ENCODE measurements around the gene KPRP. TPM values are rescaled to one million over a fixed set of nuclear protein-coding genes. Genes with fewer than 3 reads are reported as not detected.

The KPRP gene, protein sequence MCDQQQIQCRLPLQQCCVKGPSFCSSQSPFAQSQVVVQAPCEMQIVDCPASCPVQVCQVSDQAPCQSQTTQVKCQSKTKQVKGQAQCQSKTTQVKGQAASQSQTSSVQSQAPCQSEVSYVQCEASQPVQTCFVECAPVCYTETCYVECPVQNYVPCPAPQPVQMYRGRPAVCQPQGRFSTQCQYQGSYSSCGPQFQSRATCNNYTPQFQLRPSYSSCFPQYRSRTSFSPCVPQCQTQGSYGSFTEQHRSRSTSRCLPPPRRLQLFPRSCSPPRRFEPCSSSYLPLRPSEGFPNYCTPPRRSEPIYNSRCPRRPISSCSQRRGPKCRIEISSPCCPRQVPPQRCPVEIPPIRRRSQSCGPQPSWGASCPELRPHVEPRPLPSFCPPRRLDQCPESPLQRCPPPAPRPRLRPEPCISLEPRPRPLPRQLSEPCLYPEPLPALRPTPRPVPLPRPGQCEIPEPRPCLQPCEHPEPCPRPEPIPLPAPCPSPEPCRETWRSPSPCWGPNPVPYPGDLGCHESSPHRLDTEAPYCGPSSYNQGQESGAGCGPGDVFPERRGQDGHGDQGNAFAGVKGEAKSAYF
- total RNA-seq: not detected in 2 replicates

DNA sequence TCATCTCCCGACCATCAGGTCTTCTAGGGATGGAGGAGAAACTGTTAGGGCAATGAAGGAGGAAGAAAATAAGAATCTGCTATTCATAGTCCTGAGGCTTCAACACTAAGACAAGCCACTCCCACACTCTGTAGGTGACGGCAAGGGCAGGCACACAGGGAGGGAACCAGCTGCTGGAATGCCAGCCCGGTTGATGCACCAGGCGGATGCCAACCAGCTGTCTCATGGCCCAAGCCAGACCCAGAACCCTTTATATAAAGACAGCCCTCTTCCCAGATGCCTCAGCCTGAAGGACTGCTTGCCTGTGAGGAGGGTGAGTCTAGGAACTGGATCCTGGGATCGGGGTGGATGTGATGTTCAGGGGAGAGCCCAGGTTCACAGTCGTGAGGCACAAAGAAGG lies at the start of gene KPRP:
KPRP (plus strand) TSS at position 279 of the 400 bp plus-strand sequence. CDS start 1,564 bp downstream, outside the sequence.

DNA sequence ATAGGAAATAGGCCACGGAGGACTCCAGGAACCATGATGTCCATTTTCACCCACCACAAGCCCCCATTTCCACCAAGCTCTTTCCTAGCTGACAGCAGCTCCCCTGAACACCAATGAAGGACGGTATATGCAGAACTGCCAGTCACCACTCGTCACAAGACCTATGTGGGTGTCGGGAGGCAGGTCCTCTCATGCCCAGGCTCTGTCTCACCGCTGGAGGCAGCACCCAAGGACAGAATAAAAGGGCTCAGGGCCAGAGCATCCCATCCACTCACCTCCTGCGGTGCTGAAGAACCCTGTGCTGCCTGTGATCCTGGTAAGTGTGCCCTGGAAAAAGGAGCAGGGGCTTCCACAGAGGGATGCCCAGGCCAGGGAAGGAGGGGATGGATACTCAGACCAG lies 17.1 kb downstream of the KPRP start, which contains the start of gene LCE1F:
LCE1F (plus strand) TSS at position 266 of the 400 bp plus-strand sequence. CDS start 1,232 bp downstream, outside the sequence.

DNA sequence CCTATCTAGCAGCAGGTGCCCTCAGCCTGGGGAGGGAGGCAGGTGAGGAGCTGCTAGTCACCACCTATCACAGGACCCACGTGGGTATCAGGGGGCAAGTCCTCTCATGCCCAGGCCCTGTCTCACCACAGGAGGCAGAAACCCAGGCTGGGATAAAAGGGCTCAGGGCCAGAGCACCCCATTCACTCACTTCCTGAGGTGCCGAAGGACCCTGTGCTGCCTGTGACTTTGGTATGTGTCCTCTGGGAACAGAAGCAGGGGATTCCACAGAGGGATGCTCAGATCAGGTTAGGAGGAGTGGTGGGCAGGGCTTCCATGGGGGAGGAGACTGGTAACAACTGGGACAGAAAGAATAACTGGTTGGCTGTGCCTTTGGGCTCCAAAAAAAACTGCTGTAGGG lies 28.3 kb downstream of the KPRP start, which contains the start of gene LCE1E:
LCE1E (plus strand) TSS at position 181 of the 400 bp plus-strand sequence. CDS start 1,043 bp downstream, outside the sequence.

DNA sequence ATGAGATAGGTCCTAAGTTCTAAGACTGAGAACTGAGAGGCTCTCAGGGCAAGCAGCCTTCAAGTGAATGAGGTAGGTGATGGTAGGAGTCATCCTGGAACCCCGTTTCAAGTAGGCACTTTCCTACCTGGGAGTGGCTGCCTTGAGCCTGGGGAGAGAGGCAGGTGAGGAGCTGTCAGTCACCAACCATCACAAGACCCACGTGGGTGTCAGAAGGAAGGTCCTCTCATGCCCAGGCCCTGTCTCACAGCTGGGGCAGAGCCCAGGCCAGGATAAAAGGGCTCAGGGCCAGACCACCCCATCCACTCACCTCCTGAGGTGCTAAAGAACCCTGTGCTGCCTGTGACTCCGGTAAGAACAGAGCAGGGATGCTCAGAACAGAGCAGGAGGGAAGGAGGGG lies 38.6 kb downstream of the KPRP start, which contains the start of gene LCE1D:
LCE1D (plus strand) TSS at position 301 of the 400 bp plus-strand sequence. CDS start 1,074 bp downstream, outside the sequence.

DNA sequence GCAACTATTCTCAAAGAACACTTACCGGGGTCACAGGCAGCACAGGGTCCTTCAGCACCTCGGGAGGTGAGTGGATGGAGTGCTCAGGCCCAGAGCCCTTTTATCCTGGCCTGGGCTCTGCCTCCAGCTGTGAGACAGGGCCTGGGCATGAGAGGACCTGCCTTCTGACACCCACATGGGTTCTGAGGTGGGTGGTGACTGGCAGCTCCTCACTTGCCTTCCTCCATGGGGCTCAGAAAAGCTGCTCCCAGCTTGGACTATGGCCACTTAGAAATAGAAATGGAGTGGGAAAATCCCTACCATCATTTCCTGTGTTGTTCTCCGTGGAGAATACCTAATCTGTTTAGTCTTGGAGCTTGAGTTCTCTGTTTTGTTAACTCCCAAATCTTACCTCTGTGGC lies 48.8 kb downstream of the KPRP start, which contains the start of gene LCE1C:
LCE1C (minus strand) TSS at position 76 of the 400 bp plus-strand sequence. CDS start 1,173 bp downstream, outside the sequence.

Other genes starting within 250 kb of the KPRP start
- gene LCE5A, start 247.2 kb upstream of the KPRP start, total RNA-seq: not detected in 2 replicates
- not detected in 2 replicates for gene CRCT1, start 243.5 kb upstream of the KPRP start, total RNA-seq
- gene LCE3E, start 191.2 kb upstream of the KPRP start, total RNA-seq: not detected in 2 replicates
- not detected in 2 replicates for gene LCE3D, start 177.5 kb upstream of the KPRP start, total RNA-seq
- gene LCE3C, start 157.8 kb upstream of the KPRP start, total RNA-seq: not detected in 2 replicates
- not detected in 2 replicates for gene LCE3B, start 144.2 kb upstream of the KPRP start, total RNA-seq
- gene LCE3A, start 134.9 kb upstream of the KPRP start, total RNA-seq: not detected in 2 replicates
- not detected in 2 replicates for gene LCE2D, start 94.6 kb upstream of the KPRP start, total RNA-seq
- gene LCE2C, start 82.7 kb upstream of the KPRP start, total RNA-seq: not detected in 2 replicates
- gene LCE2B, start 71.9 kb upstream of the KPRP start, total RNA-seq: not detected in 2 replicates
- gene LCE2A, start 59.7 kb upstream of the KPRP start, total RNA-seq: not detected in 2 replicates
- not detected in 2 replicates for gene LCE4A, start 49.9 kb upstream of the KPRP start, total RNA-seq
- not detected in 2 replicates for gene LCE1F, start 17.1 kb downstream of the KPRP start, total RNA-seq
- gene LCE1E, start 28.2 kb downstream of the KPRP start, total RNA-seq: not detected in 2 replicates
- gene LCE1D, start 38.7 kb downstream of the KPRP start, total RNA-seq: not detected in 2 replicates
- not detected in 2 replicates for gene LCE1C, start 48.6 kb downstream of the KPRP start, total RNA-seq
- gene LCE1B, start 53.9 kb downstream of the KPRP start, total RNA-seq: not detected in 2 replicates
- gene LCE1A, start 69.4 kb downstream of the KPRP start, total RNA-seq: not detected in 2 replicates
- not detected in 2 replicates for gene LCE6A, start 84.8 kb downstream of the KPRP start, total RNA-seq
- not detected in 2 replicates for gene LCE7A, start 102.0 kb downstream of the KPRP start, total RNA-seq
- not detected in 2 replicates for gene SMCP, start 120.3 kb downstream of the KPRP start, total RNA-seq
- gene IVL, start 150.5 kb downstream of the KPRP start, total RNA-seq: not detected in 2 replicates
- not detected in 2 replicates for gene SPRR5, start 189.2 kb downstream of the KPRP start, total RNA-seq
- gene SPRR4, start 212.6 kb downstream of the KPRP start, total RNA-seq: not detected in 2 replicates
- not detected in 2 replicates for gene SPRR1A, start 226.1 kb downstream of the KPRP start, total RNA-seq
- not detected in 2 replicates for gene SPRR3, start 243.7 kb downstream of the KPRP start, total RNA-seq

All from mammary microvascular endothelial cell (primary cell).